Muscle of leg (tissue), 11 donors: Measurements from ENCODE around the gene FOSB. TPM values are rescaled to one million over a fixed set of nuclear protein-coding genes. Genes with fewer than 3 reads are reported as not detected.
A peak's percentile ranks its signal among the peaks of the same experiment; 100 is the strongest.

Experiments used
- DNase-seq: peaks from one replicate; pipeline ENCODE4 v3.0.0; 2013
- H3K27ac ChIP-seq: one replicate; pipeline ENCODE4 v1.5.1; 2013; ENCODE audit warnings: mild to moderate bottlenecking, low read length, control low read depth
- H3K27me3 ChIP-seq: one replicate; pipeline ENCODE4 v1.6.1; 2013; ENCODE audit warnings: low read length; ENCODE audit not compliant: control insufficient read depth, insufficient read depth
- H3K36me3 ChIP-seq: one replicate; pipeline ENCODE4 v1.6.1; 2013; ENCODE audit warnings: low read length; ENCODE audit not compliant: control insufficient read depth, insufficient read depth
- H3K4me1 ChIP-seq: one replicate; pipeline ENCODE4 v1.6.1; 2013; ENCODE audit warnings: low read length; ENCODE audit not compliant: control insufficient read depth, insufficient read depth
- H3K4me3 ChIP-seq: one replicate; pipeline ENCODE4 v1.5.1; 2013; ENCODE audit warnings: low read length, control low read depth
- H3K9me3 ChIP-seq: replicated peaks from 2 replicates; pipeline ENCODE4 v1.6.1; 2013; ENCODE audit warnings: low read depth, low read length; ENCODE audit not compliant: control insufficient read depth
- WGBS: methylation state at CpG from one replicate; pipeline ENCODE4 v1.1.5; 2013; ENCODE audit warnings: missing lambda C conversion rate; ENCODE audit not compliant: insufficient coverage; 5-methylcytosine and 5-hydroxymethylcytosine counted together
- polyA plus RNA-seq, 8 donors: library from polyadenylated mRNA; unstranded; fragments of 120-200 nt; gene quantifications; one replicate each; pipeline versions ENCODE4 v1.2.1 to v1.2.3, GENCODE V29; 2013; ENCODE audit warnings: inconsistent platforms in 1 of 8, low replicate concordance in 1 of 8; ENCODE audit not compliant: insufficient read length in 8 of 8, insufficient read depth in 1 of 8
- total RNA-seq: library from RNA; stranded (reverse); fragments of 120-200 nt; gene quantifications from one replicate; pipeline ENCODE4 v1.2.4, GENCODE V29; 2013

Gene FOSB
- total and polyA plus RNA-seq, 9 donors: 16.7 to 194 (median 54.9) TPM

DNA sequence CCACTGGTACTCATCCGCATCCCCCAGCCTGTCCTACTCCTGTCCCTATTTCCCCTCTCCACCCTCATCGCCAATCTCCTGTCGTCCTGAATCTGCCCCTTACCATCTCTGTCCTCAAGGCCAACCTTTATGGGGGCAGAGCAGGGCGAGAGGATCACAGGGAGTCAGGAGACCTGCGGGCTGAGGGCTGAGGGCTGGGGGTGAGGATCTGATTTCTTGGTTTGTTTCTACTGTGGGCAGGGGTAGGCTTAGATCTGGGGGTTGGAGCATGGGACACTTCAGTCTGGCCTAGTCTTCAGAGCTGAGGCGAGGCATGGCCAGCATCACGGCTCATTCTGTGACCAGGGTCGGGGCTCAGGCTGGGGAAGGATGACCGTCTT, 27.5 kb upstream of the FOSB start:
- DNase-seq: no peak
- Histone ChIP-seq H3K4me1 (peaks cover 40% of the 10 kb centered on the region), H3K4me3 (peak overlapping the region; percentile 45), H3K27me3 (no peaks in the 10 kb centered on the region), H3K36me3 (no peaks in the 10 kb centered on the region), H3K27ac (peak overlapping the region; percentile 87), H3K9me3 (no peaks in the 10 kb centered on the region)
- 53% methylated on average over 3 of the region's 9 CpGs for WGBS

DNA sequence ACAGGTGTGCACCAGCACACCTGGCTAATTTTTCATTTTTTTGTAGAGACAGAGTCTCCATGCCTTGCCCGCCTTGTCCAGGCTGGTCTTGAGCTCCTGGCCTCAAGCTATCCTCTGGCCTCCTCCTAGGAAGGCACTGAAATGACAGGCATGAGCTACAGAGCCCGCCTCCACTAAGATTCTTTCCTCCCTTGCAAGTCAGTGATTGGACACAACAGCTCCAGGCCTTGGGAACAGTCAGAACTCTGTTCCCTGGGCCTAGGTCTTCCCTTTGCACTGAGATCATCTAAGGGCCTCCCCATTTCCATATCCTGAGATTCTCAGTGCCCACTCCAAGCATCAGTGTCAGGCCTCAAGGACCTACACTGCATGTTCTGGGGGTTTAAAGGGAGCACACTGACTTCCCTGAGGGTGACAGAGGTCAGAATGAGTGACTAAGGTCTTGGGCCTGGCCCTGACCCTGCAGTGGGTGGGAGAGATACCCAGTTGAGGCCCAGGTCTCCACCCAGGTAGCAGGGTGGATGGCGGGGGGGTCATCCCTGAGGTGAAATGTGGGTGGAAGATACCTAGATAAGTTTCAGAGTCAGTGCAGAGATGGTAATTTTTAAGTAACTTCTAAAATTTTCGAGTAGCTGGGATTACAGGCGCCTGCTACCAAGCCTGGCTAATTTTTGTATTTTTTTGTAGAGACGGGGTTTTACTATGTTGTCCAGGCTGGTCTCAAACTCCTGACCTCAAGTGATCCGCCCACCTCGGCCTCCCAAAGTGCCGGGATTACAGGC, 26.7 kb upstream of the FOSB start:
- Histone ChIP-seq H3K9me3 (no peaks in the 10 kb centered on the region), H3K4me3 (no peak overlapping the region), H3K27ac (peak overlapping the region; percentile 87), H3K4me1 (peaks cover 42% of the 10 kb centered on the region), H3K36me3 (no peaks in the 10 kb centered on the region), H3K27me3 (no peaks in the 10 kb centered on the region)
- no peak for DNase-seq
- 96% methylated on average over 6 of the region's 9 CpGs for WGBS

DNA sequence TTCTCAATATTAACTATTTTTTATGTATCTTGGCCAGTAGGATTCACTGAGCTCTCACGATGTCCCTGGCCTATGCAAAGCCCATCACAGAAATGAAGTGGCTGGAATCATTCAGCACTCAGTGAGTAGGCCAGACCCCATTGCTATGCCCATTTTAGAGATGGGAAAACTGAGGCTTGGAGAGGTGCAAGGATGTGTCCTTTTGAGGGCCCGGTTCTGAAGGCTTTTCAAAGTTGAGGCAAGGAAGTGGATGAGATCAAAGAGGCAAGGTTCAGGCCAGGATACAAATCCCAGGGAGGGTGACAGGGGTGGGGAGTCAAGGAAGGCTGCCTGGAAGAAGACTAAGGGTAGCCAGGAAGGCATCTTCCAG, 25.4 kb upstream of the FOSB start:
- no peaks in the 10 kb centered on the region for H3K9me3 ChIP-seq
- no peaks in the 10 kb centered on the region for H3K27me3 ChIP-seq
- DNase-seq: no peak
- H3K4me3 ChIP-seq: no peak overlapping the region
- peaks cover 47% of the 10 kb centered on the region for H3K4me1 ChIP-seq
- WGBS: 69% methylated on average over 2 of the region's 2 CpGs
- H3K36me3 ChIP-seq: no peaks in the 10 kb centered on the region
- H3K27ac ChIP-seq: peak overlapping the region; percentile 98

DNA sequence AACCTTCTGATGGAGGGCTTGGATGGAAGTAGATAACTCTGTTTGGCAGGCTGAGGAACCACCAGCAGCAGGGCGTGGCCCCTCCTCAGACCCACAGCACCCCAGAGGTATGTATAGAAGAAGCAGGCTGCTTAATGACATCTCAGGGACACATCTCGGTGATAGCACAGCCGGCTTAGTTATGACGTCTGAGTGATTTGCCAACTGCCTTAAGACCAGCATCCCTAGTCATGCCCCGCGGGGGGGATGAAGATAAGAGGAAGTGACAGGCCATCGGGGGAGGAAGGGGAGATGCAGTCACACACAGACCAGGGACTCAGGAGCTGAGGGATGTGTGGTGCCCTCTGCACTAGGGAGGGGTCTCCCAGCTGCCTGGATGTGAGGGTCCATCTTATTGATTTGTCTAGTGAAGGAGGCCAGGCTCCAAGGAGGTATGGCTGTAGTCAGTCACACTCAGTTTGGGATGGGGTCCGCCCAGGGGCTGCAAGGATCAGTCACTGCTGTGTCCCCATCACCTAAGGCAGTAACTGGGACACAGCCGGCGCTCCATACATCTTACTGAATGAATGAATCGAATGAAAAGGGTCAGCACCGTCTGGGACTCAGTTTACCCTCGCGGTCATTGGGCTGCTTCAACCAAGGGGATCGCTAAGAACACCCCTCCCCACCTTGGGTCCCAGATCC, 24.9 kb upstream of the FOSB start:
- peak; percentile 81 for DNase-seq
- WGBS: 10% methylated on average over 10 of the region's 15 CpGs
- Histone ChIP-seq H3K4me1 (peaks cover 47% of the 10 kb centered on the region), H3K9me3 (no peaks in the 10 kb centered on the region), H3K4me3 (peak overlapping the region; percentile 62), H3K27me3 (no peaks in the 10 kb centered on the region), H3K36me3 (no peaks in the 10 kb centered on the region), H3K27ac (peak overlapping the region; percentile 98)

DNA sequence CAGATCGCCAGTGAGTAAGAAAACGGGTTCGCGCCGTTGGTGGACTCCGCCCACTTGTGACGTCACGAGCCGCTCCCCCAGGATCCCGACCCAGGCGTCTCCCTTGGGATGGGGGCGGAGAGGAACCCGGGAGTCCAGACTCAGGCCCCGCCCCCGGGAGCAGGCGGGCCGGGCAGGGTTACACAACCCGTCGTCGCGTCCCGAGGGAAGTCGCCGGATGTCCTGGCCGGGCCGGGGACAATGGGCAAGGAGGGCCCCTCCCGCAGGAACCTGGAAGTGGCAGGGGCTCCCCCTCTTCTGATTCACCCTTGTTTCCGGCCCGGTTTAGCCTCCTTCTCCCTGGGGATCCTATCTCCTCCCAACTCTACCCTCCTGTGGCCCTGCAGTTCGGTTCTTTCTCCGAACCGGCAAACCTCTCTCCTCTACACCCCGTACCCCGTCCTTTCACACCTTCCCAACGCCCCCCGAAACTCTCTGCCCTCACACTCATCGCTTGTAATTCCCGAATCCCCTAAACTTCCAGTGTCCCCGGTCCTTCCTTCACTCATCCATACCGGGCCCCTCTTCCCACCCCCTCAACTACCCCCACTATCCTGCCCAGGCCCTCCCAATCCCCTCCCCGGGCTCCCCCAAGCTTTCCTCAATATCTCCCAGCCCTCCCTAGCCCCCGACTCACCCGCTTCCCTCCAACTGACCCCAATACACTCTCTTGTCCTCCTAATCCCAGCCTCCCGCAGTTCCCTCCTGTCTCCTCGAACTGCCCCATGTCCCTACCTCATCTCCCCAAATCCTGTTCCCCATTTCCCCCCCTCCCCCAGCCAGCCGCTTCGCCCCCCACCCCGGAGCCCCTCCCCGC, 24.1 kb upstream of the FOSB start:
- peaks cover 48% of the 10 kb centered on the region for H3K4me1 ChIP-seq
- peak overlapping the region; percentile 98 for H3K27ac ChIP-seq
- under 1% methylated on average over 44 of the region's 49 CpGs for WGBS
- no peaks in the 10 kb centered on the region for H3K9me3 ChIP-seq
- peak; percentile 94 for DNase-seq
- H3K4me3 ChIP-seq: peak overlapping the region; percentile 62
- no peaks in the 10 kb centered on the region for H3K36me3 ChIP-seq
- no peaks in the 10 kb centered on the region for H3K27me3 ChIP-seq

DNA sequence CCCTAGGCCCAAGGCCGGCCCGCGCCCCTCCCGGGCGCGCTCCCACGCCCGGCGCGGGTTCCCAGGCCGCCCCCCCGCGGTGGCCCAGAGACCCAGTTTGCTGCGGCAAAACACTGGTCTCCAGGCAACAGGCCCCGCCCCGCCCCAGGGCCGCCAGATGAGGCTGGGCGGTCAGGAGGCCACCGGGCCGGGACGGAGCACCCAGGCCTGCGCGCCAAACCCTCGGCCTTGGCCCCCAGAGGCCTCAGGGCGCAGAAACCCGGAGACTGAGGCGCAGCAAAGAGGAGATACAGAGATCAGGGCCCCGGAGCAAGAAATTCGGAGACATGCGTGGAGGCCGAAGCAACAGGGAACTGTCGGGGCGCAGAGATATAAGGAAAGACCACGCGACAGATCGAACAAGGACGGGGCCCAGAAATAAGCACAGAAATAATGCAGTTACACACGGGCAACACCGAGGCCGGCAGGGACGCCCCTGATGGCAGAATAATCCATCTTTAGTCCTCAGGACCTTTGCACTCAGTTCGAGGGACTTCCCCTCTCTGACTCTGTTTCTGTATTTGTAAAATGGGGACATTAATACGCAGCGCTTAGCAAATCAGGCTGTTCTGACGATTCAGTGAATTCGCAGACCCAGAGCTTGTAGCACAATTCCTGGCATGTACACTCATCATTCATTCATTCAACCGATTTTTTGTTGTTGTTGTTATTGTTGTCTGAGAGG, 23.3 kb upstream of the FOSB start:
- H3K9me3 ChIP-seq: no peaks in the 10 kb centered on the region
- H3K4me3 ChIP-seq: peak overlapping the region; percentile 46
- peak overlapping the region; percentile 95 for H3K27ac ChIP-seq
- peak; percentile 98 for DNase-seq
- 4% methylated on average over 42 of the region's 47 CpGs for WGBS
- peaks cover 53% of the 10 kb centered on the region for H3K4me1 ChIP-seq
- H3K27me3 ChIP-seq: no peaks in the 10 kb centered on the region
- H3K36me3 ChIP-seq: no peaks in the 10 kb centered on the region

DNA sequence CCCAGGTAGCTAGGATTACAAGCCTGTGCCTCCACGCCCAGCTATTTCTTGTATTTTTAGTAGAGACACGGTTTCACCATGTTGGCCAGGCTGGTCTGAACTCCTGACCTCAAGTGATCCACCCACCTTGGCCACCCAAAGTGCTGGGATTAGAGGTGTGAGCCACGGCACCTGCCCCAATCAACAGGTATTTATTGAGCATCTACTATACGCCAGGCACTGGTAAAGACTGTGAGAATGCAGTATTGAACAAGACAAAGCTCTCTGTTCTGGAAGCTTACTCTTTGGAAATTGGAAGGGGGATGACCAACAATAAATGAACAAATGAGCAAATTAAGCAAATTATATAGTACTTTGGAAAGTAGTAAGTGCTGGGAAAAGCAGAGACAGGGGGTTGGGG, 22.7 kb upstream of the FOSB start:
- Histone ChIP-seq H3K36me3 (no peaks in the 10 kb centered on the region), H3K27ac (peak overlapping the region; percentile 95), H3K4me1 (peaks cover 58% of the 10 kb centered on the region), H3K27me3 (no peaks in the 10 kb centered on the region), H3K9me3 (no peaks in the 10 kb centered on the region), H3K4me3 (no peak overlapping the region)
- no peak for DNase-seq
- 60% methylated on average over 1 of the region's 4 CpGs for WGBS

DNA sequence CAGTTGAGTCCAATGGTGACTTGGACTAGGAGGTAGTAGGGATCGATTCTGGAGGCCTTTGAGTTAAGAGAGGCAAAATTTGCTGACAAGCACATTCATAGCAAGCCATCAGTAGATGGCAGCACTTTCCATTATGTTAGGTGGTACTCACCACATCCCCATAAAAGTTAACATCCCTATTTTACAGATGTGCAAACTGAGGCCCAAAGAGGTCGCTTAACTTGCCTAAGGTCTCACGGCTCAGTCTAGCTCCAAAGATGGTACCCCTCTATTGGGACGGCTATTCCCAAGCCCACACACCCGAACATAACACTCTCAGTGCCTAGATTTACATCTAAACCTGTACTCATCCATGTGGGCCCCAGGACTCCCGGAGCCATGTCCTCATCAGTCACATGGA, 21.5 kb upstream of the FOSB start:
- Histone ChIP-seq H3K4me3 (no peak overlapping the region), H3K27ac (no peak overlapping the region), H3K27me3 (no peaks in the 10 kb centered on the region), H3K36me3 (no peaks in the 10 kb centered on the region), H3K9me3 (no peaks in the 10 kb centered on the region), H3K4me1 (peaks cover 52% of the 10 kb centered on the region)
- no peak for DNase-seq
- WGBS: 90% methylated on average over 4 of the region's 6 CpGs

DNA sequence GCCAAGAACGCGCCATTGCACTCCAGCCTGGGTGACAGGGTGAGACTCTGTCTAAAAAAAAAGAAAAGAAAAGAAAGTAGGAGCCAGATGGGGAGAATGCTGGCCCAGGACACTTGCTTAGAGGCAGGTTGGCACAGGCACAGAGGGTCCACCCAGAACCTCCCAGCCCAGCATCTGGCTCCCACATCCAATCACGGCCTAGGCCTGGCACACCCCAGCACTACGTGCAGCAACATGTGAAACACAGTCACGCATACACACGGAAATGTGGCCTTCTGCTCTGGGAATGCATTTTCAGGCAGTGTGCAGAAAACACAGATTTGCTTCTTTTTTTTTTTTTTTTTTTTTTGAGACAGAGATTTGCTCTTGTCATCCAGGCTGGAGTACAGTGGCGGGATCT, 20.9 kb upstream of the FOSB start:
- Histone ChIP-seq H3K27ac (no peak overlapping the region), H3K4me3 (no peak overlapping the region), H3K27me3 (no peaks in the 10 kb centered on the region), H3K9me3 (no peaks in the 10 kb centered on the region), H3K36me3 (no peaks in the 10 kb centered on the region), H3K4me1 (peaks cover 57% of the 10 kb centered on the region)
- 47% methylated on average over 5 of the region's 7 CpGs for WGBS
- peak; percentile 75 for DNase-seq
